Karpas-422 (cell line): ENCODE data around the gene STK4. TPM values are rescaled to one million over a fixed set of nuclear protein-coding genes. Genes with fewer than 3 reads are reported as not detected.
"Not testable (repeated sequence)": the region's sequence is repeated elsewhere in the genome, so short reads cannot be mapped to it uniquely, and the experiment has no call there.

Experiments used
- DNase-seq: peaks from one replicate; pipeline ENCODE4 v3.0.0-alpha.2; 2015
- H2AFZ ChIP-seq: fragments of 200-600 bp; sonication (generic); 2 replicates; pipeline ENCODE4 v1.6.1; 2014; ENCODE audit warnings: antibody characterized with exemption, low read length, mixed read lengths
- H3K27ac ChIP-seq: fragments of 200-600 bp; sonication (generic); 2 replicates; pipeline ENCODE4 v1.5.1; 2014; ENCODE audit warnings: mild to moderate bottlenecking, low read length, moderate library complexity
- H3K27me3 ChIP-seq: fragments of 200-600 bp; sonication (generic); 2 replicates; pipeline ENCODE4 v1.6.1; 2014; ENCODE audit warnings: low read length, mixed read lengths
- H3K36me3 ChIP-seq: fragments of 200-600 bp; sonication (generic); 2 replicates; pipeline ENCODE4 v1.6.1; 2014; ENCODE audit warnings: low read length, mixed read lengths; ENCODE audit not compliant: insufficient read depth
- H3K4me1 ChIP-seq: fragments of 200-600 bp; sonication (generic); 2 replicates; pipeline ENCODE4 v1.6.1; 2014; ENCODE audit warnings: mild to moderate bottlenecking, low read length, mixed read lengths
- H3K4me2 ChIP-seq: fragments of 200-600 bp; sonication (generic); 2 replicates; pipeline ENCODE4 v1.6.1; 2014; ENCODE audit warnings: low read length, low read depth, mild to moderate bottlenecking; ENCODE audit not compliant: poor library complexity, severe bottlenecking
- H3K4me3 ChIP-seq: fragments of 200-600 bp; sonication (generic); 2 replicates; pipeline ENCODE4 v1.5.1; 2014; ENCODE audit warnings: mild to moderate bottlenecking, antibody characterized with exemption, low read length, mixed read lengths
- H3K79me2 ChIP-seq: fragments of 200-600 bp; sonication (generic); 2 replicates; pipeline ENCODE4 v1.6.1; 2014; ENCODE audit warnings: mild to moderate bottlenecking, low read length, mixed read lengths
- H3K9ac ChIP-seq: fragments of 200-600 bp; sonication (generic); 2 replicates; pipeline ENCODE4 v1.6.0; 2014; ENCODE audit warnings: low read length
- H3K9me2 ChIP-seq: fragments of 200-600 bp; sonication (generic), shearing (Covaris generic); replicated peaks from 2 replicates; pipeline ENCODE4 v1.6.0; 2014; ENCODE audit warnings: mild to moderate bottlenecking, low read length, moderate library complexity; ENCODE audit not compliant: insufficient read depth
- H3K9me3 ChIP-seq: fragments of 300-700, 200-600 bp; sonication (generic); 2 replicates; pipeline ENCODE4 v1.6.1; 2014; ENCODE audit warnings: low read length, mixed read lengths
- H4K20me1 ChIP-seq: fragments of 200-600 bp; sonication (generic); 2 replicates; pipeline ENCODE4 v1.6.1; 2014; ENCODE audit warnings: mild to moderate bottlenecking, antibody characterized with exemption, low read length, low read depth; ENCODE audit not compliant: insufficient read depth
- total RNA-seq: library from RNA; depleted of rRNA; stranded (reverse); fragments of >200 nt; shearing (Covaris generic); gene quantifications from 2 replicates; pipeline ENCODE4 v1.2.3, GENCODE V29; 2014; ENCODE audit warnings: low replicate concordance

Gene STK4
- total RNA-seq, 1 experiment from 2014 or later, result 89.0 TPM

GRCh38 chr20:45059022-45059728, 92.9 kb downstream of the STK4 start:
- Histone ChIP-seq H2AFZ (no peak overlapping the region), H3K4me1 (peaks cover 21% of the 10 kb centered on the region), H3K4me2 (no peak overlapping the region), H4K20me1 (no peaks in the 10 kb centered on the region), H3K79me2 (peaks cover 76% of the 10 kb centered on the region), H3K9me3 (no peaks in the 10 kb centered on the region), H3K9me2 (no peaks in the 10 kb centered on the region), H3K9ac (no peak overlapping the region), H3K27me3 (no peaks in the 10 kb centered on the region), H3K36me3 (peaks cover 42% of the 10 kb centered on the region), H3K27ac (0 out of 2 replicates have a peak overlapping the region, but pooled peaks have one; percentile 23), H3K4me3 (no peak overlapping the region)
- DNase-seq, result no peak

- peaks cover 21% of the 10 kb centered on the region for H3K4me1 ChIP-seq
- peaks cover 40% of the 10 kb centered on the region for H3K36me3 ChIP-seq
Measured at GRCh38 chr20:45060294-45060693, 94.0 kb downstream of the STK4 start.

GRCh38 chr20:45061244-45061643, 94.9 kb downstream of the STK4 start:
- peaks cover 78% of the 10 kb centered on the region for H3K79me2 ChIP-seq
- no peaks in the 10 kb centered on the region for H3K27me3 ChIP-seq
- H3K27ac ChIP-seq, result no peak overlapping the region
- H3K4me3 ChIP-seq, result no peak overlapping the region
- no peak overlapping the region for H3K9ac ChIP-seq
- no peaks in the 10 kb centered on the region for H3K9me2 ChIP-seq
- peaks cover 21% of the 10 kb centered on the region for H3K4me1 ChIP-seq
- no peak for DNase-seq
- no peak overlapping the region for H3K4me2 ChIP-seq
- H4K20me1 ChIP-seq, result no peaks in the 10 kb centered on the region
- H3K36me3 ChIP-seq, result peaks cover 39% of the 10 kb centered on the region
- H3K9me3 ChIP-seq, result no peaks in the 10 kb centered on the region
- H2AFZ ChIP-seq, result no peak overlapping the region

More at GRCh38 chr20:45060294-45060693, 94.0 kb downstream of the STK4 start:
- Histone ChIP-seq H3K27me3 (no peaks in the 10 kb centered on the region), H3K79me2 (peaks cover 78% of the 10 kb centered on the region), H3K27ac (no peak overlapping the region), H3K9me2 (no peaks in the 10 kb centered on the region), H3K4me3 (no peak overlapping the region), H3K9me3 (no peaks in the 10 kb centered on the region), H3K9ac (no peak overlapping the region), H3K4me2 (no peak overlapping the region), H2AFZ (no peak overlapping the region), H4K20me1 (no peaks in the 10 kb centered on the region)
- no peak for DNase-seq

- H3K9me3 ChIP-seq, H4K20me1 ChIP-seq, H3K9ac ChIP-seq, H3K9me2 ChIP-seq, H3K4me1 ChIP-seq, H3K27me3 ChIP-seq, H2AFZ ChIP-seq, H3K4me3 ChIP-seq, H3K4me2 ChIP-seq: not testable (repeated sequence)
- Histone ChIP-seq H3K27ac (peak overlapping the region; percentile 64), H3K79me2 (peaks cover 85% of the 10 kb centered on the region), H3K36me3 (peaks cover 47% of the 10 kb centered on the region)
- DNase-seq, result peak; percentile 67
Measured at GRCh38 chr20:45063107-45063506, 96.8 kb downstream of the STK4 start.

- Histone ChIP-seq H4K20me1 (no peaks in the 10 kb centered on the region), H3K27me3 (no peaks in the 10 kb centered on the region), H3K27ac (peak overlapping the region; percentile 42), H3K9ac (no peak overlapping the region), H2AFZ (no peak overlapping the region), H3K9me3 (no peaks in the 10 kb centered on the region), H3K4me3 (no peak overlapping the region), H3K4me2 (no peak overlapping the region), H3K9me2 (no peaks in the 10 kb centered on the region), H3K36me3 (peaks cover 50% of the 10 kb centered on the region), H3K79me2 (peaks cover 87% of the 10 kb centered on the region), H3K4me1 (peaks cover 7% of the 10 kb centered on the region)
- no peak for DNase-seq
Measured at GRCh38 chr20:45064812-45065211, 98.5 kb downstream of the STK4 start.

- no peak overlapping the region for H2AFZ ChIP-seq
- H3K36me3 ChIP-seq, result peaks cover 39% of the 10 kb centered on the region
- no peaks in the 10 kb centered on the region for H3K9me3 ChIP-seq
- H3K9me2 ChIP-seq, result no peaks in the 10 kb centered on the region
- H4K20me1 ChIP-seq, result no peaks in the 10 kb centered on the region
- peaks cover 7% of the 10 kb centered on the region for H3K4me1 ChIP-seq
- no peak overlapping the region for H3K27ac ChIP-seq
- H3K79me2 ChIP-seq, result peaks cover 84% of the 10 kb centered on the region
- no peaks in the 10 kb centered on the region for H3K27me3 ChIP-seq
- H3K4me2 ChIP-seq, result no peak overlapping the region
- DNase-seq, result no peak
- no peak overlapping the region for H3K4me3 ChIP-seq
- no peak overlapping the region for H3K9ac ChIP-seq
Measured at GRCh38 chr20:45066372-45066771, 100.1 kb downstream of the STK4 start.

- H3K79me2 ChIP-seq, result peaks cover 82% of the 10 kb centered on the region
- no peaks in the 10 kb centered on the region for H3K9me2 ChIP-seq
- H3K27me3 ChIP-seq, result no peaks in the 10 kb centered on the region
- no peak overlapping the region for H3K27ac ChIP-seq
- H3K36me3 ChIP-seq, result peaks cover 33% of the 10 kb centered on the region
- H3K4me3 ChIP-seq, result no peak overlapping the region
- no peak overlapping the region for H3K9ac ChIP-seq
- H3K4me1 ChIP-seq, result peaks cover 7% of the 10 kb centered on the region
- H2AFZ ChIP-seq, result no peak overlapping the region
- H4K20me1 ChIP-seq, result no peaks in the 10 kb centered on the region
- H3K9me3 ChIP-seq, result no peaks in the 10 kb centered on the region
- H3K4me2 ChIP-seq, result no peak overlapping the region
- DNase-seq, result no peak
Measured at GRCh38 chr20:45067087-45067486, 100.8 kb downstream of the STK4 start.

GRCh38 chr20:45067558-45067957, 101.2 kb downstream of the STK4 start:
- Histone ChIP-seq H3K4me2 (no peak overlapping the region), H3K36me3 (peaks cover 29% of the 10 kb centered on the region; the same call in 1 of the 2 replicates), H3K4me1 (peaks cover 7% of the 10 kb centered on the region), H3K79me2 (peaks cover 80% of the 10 kb centered on the region), H3K27ac (no peak overlapping the region), H3K9me2 (no peaks in the 10 kb centered on the region), H3K9ac (no peak overlapping the region), H3K27me3 (no peaks in the 10 kb centered on the region), H3K4me3 (no peak overlapping the region), H3K9me3 (no peaks in the 10 kb centered on the region), H4K20me1 (no peaks in the 10 kb centered on the region), H2AFZ (no peak overlapping the region)
- no peak for DNase-seq
